HG03558 (cell line): ENCODE measurements around the gene PUSL1.
A peak's percentile ranks its signal among the peaks of the same experiment; 100 is the strongest.

Experiments
- ATAC-seq: cut with Tn5 transposase; IDR thresholded peaks from one replicate; pipeline ENCODE4 v1.9.1; 2021; ENCODE audit warnings: moderate number of reproducible peaks; ENCODE audit not compliant: unreplicated experiment; ENCODE audit errors: extremely low read depth

PUSL1 gene

GRCh38 chr1:1320666-1321448 is 12.5 kb downstream of the PUSL1 start:
- ATAC-seq: no peak

- no peak for ATAC-seq
These were observed 13.1 kb downstream of the PUSL1 start for GRCh38 chr1:1321477-1321876.

GRCh38 chr1:1322418-1322817 is 14.0 kb downstream of the PUSL1 start:
- no peak for ATAC-seq

- no peak for ATAC-seq
These were observed 14.6 kb downstream of the PUSL1 start for GRCh38 chr1:1322952-1323351.

- no peak for ATAC-seq
These were observed 15.7 kb downstream of the PUSL1 start for GRCh38 chr1:1324084-1324523.

GRCh38 chr1:1324524-1325287 is 16.3 kb downstream of the PUSL1 start, which contains the start of the genes CPTP and INTS11:
TSS of gene CPTP (plus strand) at chr1:1324802. CDS start at chr1:1326911, 2,109 bp downstream.
TSS of gene INTS11 (minus strand) at chr1:1324660. CDS start at chr1:1324608, 52 bp downstream.
- ATAC-seq: peak; percentile 40

- ATAC-seq: no peak
These were observed 17.1 kb downstream of the PUSL1 start for GRCh38 chr1:1325288-1326074.

- ATAC-seq: no peak
These were observed 17.7 kb downstream of the PUSL1 start for GRCh38 chr1:1326075-1326605.

- ATAC-seq: no peak
These were observed 18.9 kb downstream of the PUSL1 start for GRCh38 chr1:1327291-1327690.

- ATAC-seq: no peak
These were observed 19.9 kb downstream of the PUSL1 start for GRCh38 chr1:1328254-1328653.

GRCh38 chr1:1329304-1330210 is 21.2 kb downstream of the PUSL1 start:
- no peak for ATAC-seq

GRCh38 chr1:1330366-1331067 is 22.1 kb downstream of the PUSL1 start:
- no peak for ATAC-seq

GRCh38 chr1:1331068-1331965 is 22.9 kb downstream of the PUSL1 start, which contains the start of gene TAS1R3:
TSS of gene TAS1R3 (plus strand) at chr1:1331280. CDS start at chr1:1331346, 66 bp downstream.
- ATAC-seq: no peak

- no peak for ATAC-seq
These were observed 23.8 kb downstream of the PUSL1 start for GRCh38 chr1:1332031-1332755.

GRCh38 chr1:1332774-1333480 is 24.5 kb downstream of the PUSL1 start:
- ATAC-seq: no peak

GRCh38 chr1:1333551-1334241 is 25.3 kb downstream of the PUSL1 start:
- ATAC-seq: no peak
